PFSK-1 (cell line): ENCODE data around the gene ATXN1.

Experiments used
- FOXP2 ChIP-seq: optimal IDR thresholded peaks from 2 replicates; pipeline ENCODE3; 2011; ENCODE audit warnings: borderline replicate concordance, control low read depth, inconsistent platforms; ENCODE audit not compliant: insufficient read depth; ENCODE audit errors: extremely low read length, extremely low read depth
- POLR2AphosphoS5 ChIP-seq: IDR thresholded peaks from 2 replicates; pipeline ENCODE4 v1.6.1; 2012; ENCODE audit warnings: low read depth, mild to moderate bottlenecking, control low read depth, low read length, moderate library complexity
- SIN3A ChIP-seq: IDR thresholded peaks from 2 replicates; pipeline ENCODE4 v1.6.1; 2012; ENCODE audit warnings: mild to moderate bottlenecking, low read length, moderate library complexity, borderline replicate concordance; ENCODE audit not compliant: insufficient read depth
- TAF1 ChIP-seq: IDR thresholded peaks from 2 replicates; pipeline ENCODE4 v1.6.1; 2012; ENCODE audit warnings: low read length, control low read depth, borderline replicate concordance; ENCODE audit not compliant: insufficient read depth
- TF ChIP-seq, protein P1 (sequence below), 2 experiments: IDR thresholded peaks; 2 replicates each; pipeline versions ENCODE4 v1.6.1 to v1.8.0; 2011 to 2012; ENCODE audit warnings: low read depth in 2 of 2, low read length in 2 of 2, control low read depth in 1 of 2, inconsistent platforms in 1 of 2, mild to moderate bottlenecking in 1 of 2, moderate library complexity in 1 of 2; ENCODE audit not compliant: insufficient read depth in 1 of 2

The ATXN1 gene

DNA sequence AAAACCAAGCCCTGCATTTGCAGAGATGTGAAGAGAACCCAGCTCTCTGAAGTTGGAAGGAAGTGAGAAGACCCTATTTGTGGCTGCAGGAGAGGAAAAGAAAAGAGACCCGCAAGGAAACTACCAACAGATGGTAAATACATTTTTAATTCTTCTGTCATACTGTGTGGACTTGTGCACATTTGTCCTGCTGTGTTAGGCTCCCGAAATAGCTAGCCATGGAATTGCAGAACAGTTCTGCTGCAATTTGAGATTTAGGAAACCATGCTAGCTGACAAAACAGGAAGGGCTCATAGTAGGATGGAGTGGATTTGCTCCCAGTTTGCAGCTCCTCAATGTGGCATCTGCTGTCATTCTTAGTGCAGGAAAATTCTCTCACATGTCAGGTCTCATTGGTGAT, 12.1 kb upstream of the ATXN1 start:
- TF ChIP-seq POLR2AphosphoS5 (no peak), SIN3A (no peak), FOXP2 (no peak), TAF1 (no peak)
- TF ChIP-seq, protein P1, sequence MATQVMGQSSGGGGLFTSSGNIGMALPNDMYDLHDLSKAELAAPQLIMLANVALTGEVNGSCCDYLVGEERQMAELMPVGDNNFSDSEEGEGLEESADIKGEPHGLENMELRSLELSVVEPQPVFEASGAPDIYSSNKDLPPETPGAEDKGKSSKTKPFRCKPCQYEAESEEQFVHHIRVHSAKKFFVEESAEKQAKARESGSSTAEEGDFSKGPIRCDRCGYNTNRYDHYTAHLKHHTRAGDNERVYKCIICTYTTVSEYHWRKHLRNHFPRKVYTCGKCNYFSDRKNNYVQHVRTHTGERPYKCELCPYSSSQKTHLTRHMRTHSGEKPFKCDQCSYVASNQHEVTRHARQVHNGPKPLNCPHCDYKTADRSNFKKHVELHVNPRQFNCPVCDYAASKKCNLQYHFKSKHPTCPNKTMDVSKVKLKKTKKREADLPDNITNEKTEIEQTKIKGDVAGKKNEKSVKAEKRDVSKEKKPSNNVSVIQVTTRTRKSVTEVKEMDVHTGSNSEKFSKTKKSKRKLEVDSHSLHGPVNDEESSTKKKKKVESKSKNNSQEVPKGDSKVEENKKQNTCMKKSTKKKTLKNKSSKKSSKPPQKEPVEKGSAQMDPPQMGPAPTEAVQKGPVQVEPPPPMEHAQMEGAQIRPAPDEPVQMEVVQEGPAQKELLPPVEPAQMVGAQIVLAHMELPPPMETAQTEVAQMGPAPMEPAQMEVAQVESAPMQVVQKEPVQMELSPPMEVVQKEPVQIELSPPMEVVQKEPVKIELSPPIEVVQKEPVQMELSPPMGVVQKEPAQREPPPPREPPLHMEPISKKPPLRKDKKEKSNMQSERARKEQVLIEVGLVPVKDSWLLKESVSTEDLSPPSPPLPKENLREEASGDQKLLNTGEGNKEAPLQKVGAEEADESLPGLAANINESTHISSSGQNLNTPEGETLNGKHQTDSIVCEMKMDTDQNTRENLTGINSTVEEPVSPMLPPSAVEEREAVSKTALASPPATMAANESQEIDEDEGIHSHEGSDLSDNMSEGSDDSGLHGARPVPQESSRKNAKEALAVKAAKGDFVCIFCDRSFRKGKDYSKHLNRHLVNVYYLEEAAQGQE (IDR thresholded peaks at IDR 0.05; ENCODE audit: insufficient read depth in 1 of 2, low read depth in 2 of 2, low read length in 2 of 2) = no peak

DNA sequence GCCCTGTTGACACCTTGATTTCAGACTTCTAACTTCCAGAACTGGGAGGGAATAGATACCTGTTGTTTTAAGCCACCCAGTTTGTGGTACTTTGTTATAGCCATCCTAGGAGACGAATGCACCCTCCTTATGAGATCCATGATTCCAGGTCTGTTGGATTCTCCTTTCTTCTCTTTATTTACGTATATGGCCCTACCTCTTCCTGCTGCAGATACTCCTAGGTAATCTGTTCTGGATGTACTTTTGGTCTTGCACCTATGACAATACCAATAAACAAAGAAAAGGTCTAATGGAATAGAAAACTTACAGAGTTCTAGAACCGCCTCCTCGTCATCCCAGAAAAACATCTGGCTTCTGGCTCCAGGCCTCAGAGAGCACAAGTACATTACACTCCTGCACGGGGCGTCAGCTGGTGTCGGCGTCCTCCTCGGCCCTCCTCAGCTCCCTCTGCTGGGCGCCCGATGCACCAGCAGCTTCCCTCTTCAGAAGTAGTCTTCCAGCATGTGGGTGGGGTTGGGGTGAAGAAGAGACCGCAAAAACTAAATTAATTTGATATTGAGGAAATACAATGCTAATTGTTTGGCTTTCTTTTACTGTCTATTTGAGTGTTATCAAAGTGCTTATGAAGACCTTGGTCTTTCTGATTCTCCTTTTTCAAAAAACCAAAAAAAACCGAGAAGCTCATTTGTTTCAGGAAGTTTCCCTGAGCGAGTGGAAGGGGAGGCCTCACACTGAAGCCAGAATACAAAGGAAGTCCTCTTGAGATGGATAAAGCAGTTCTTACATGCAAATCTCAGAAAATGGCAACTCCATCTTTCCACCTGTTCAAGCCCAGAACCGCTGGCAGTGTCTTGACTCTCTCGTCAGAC, 9.7 kb upstream of the ATXN1 start:
- no peak for TF ChIP-seq TAF1
- TF ChIP-seq FOXP2 = peak; percentile 94
- TF ChIP-seq POLR2AphosphoS5 = no peak
- TF ChIP-seq SIN3A = peak; percentile 75; the same call in 1 of the 2 replicates
- TF ChIP-seq, protein P1 (IDR thresholded peaks at IDR 0.05; ENCODE audit: insufficient read depth in 1 of 2, low read depth in 2 of 2, low read length in 2 of 2) = no peak

DNA sequence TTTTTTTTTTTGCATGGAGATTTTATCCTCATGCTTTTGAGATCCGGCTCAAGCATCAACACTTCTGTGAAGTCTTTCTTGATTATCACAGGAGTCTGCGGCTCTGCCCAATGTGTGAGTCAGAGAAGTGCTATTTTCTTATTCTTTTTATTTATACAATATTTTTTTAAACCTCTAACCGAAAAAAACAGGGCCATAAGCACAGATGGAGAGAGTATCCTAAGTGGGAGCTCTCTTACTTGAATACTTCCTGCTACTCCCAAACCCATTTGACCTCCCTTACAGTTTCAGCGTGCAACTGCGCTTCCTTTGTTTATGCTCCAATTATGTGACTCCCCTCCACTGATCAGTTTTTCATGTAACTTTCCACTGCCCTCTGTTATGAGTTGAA, 8.7 kb upstream of the ATXN1 start:
- TF ChIP-seq SIN3A (peak; percentile 58; the same call in 1 of the 2 replicates), TAF1 (no peak), FOXP2 (no peak), POLR2AphosphoS5 (no peak; the same call in 1 of the 2 replicates)
- TF ChIP-seq, protein P1 (IDR thresholded peaks at IDR 0.05; ENCODE audit: insufficient read depth in 1 of 2, low read depth in 2 of 2, low read length in 2 of 2) = peak in 1 of 2 experiments; percentile 57; a peak in 1 of 4 replicates

DNA sequence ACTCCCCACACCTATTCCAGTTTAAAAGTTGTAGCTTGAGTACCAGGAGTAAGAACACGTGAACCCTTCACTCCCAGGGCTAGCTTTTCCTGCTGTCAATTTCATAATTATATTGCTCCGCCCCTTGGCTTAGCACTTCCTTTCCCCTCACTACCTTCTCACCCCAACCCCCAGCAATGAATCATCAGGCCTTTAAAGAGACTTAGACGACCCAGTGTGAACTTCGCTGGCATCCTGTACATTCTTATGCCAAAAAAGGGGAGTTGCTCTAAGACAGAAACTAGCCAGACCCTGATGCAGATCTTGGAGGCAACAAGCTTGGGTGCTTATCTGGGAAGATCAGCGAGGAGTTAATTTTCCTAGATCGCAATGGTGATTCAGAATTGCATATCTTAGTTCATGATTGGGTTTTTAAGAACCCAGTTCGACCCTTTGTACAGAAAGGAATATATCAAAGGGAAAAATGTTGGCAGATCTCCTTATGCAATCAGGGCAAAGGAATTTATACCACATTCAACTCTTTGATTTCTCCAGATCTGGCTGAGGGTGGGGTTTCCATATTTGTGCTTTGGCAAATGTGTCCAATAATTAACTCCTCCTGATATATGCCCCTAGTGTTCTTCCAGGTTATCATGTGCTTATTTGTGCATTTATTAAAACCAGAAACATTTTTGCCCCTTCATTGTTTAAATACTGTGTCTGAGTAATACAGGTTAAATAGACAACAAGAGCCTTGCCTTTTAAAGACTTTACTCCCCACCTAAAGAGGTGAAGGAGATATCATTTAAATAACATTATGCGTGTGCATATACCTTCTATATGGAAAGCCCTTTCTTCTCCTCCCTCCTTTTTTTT, 8.1 kb upstream of the ATXN1 start:
- TF ChIP-seq SIN3A (peak; percentile 99), POLR2AphosphoS5 (peak; percentile 70), FOXP2 (no peak)
- TF ChIP-seq, protein P1 (IDR thresholded peaks at IDR 0.05; ENCODE audit: insufficient read depth in 1 of 2, low read depth in 2 of 2, low read length in 2 of 2) = 0 out of 4 replicates have a peak, but pooled peaks of 1 of the 2 experiments have one; percentile 48
